A673 (cell line): ENCODE measurements around the gene CFAP97D2. TPM values are rescaled to one million over a fixed set of nuclear protein-coding genes. Genes with fewer than 3 reads are reported as not detected.

Source experiments
- BruUV-seq: library from RNA; stranded (reverse); fragments of 400-500 nt; replicated peaks from 2 replicates; lab custom pipeline; 2021; lab: Mats Ljungman, UMichigan
- CTCF ChIA-PET: fragments of 300-600 bp; sonication (Branson Sonifier 250); formaldehyde crosslinking; loops from one replicate; lab custom pipeline; 2022; ENCODE audit warnings: antibody characterized with exemption; lab: Charles Lee
- POLR2A ChIA-PET: fragments of 300-600 bp; sonication (Branson Sonifier 250); formaldehyde crosslinking; loops from one replicate; lab custom pipeline; 2022; ENCODE audit warnings: antibody characterized with exemption; ENCODE audit not compliant: low non-redundant PET; lab: Charles Lee
- DNase-seq: peaks from one replicate; pipeline ENCODE4 v3.0.0-alpha.2; 2015; ENCODE audit warnings: low spot score
- H3K27ac ChIP-seq: fragments of 200-600 bp; sonication (generic); 2 replicates; pipeline ENCODE4 v1.5.1; 2016; ENCODE audit warnings: mixed run types, low read depth, mild to moderate bottlenecking, mixed read lengths, antibody characterized with exemption, low read length; ENCODE audit not compliant: poor library complexity, severe bottlenecking
- H3K27me3 ChIP-seq: fragments of 200-600 bp; sonication (generic); replicated peaks from 2 replicates; pipeline ENCODE4 v1.6.1; 2017; ENCODE audit warnings: mixed run types, low read depth, mild to moderate bottlenecking, mixed read lengths, antibody characterized with exemption, low read length; ENCODE audit not compliant: insufficient read depth, poor library complexity
- H3K36me3 ChIP-seq: fragments of 200-600 bp; sonication (generic); 2 replicates; pipeline ENCODE4 v1.6.1; 2016; ENCODE audit warnings: mixed run types, mild to moderate bottlenecking, mixed read lengths, antibody characterized with exemption, low read length; ENCODE audit not compliant: insufficient read depth, poor library complexity, severe bottlenecking
- H3K4me1 ChIP-seq: fragments of 200-600 bp; sonication (generic); 2 replicates; pipeline ENCODE4 v1.6.1; 2017; ENCODE audit warnings: mixed run types, mild to moderate bottlenecking, mixed read lengths, antibody characterized with exemption, low read length; ENCODE audit not compliant: insufficient read depth, poor library complexity, severe bottlenecking
- H3K4me3 ChIP-seq: fragments of 200-600 bp; sonication (generic); 2 replicates; pipeline ENCODE4 v1.5.1; 2016; ENCODE audit warnings: low read depth, mixed run types, mild to moderate bottlenecking, mixed read lengths, low read length; ENCODE audit not compliant: poor library complexity, severe bottlenecking
- H3K9me3 ChIP-seq: fragments of 200-600 bp; sonication (generic); 2 replicates; pipeline ENCODE4 v1.6.1; 2016; ENCODE audit warnings: mixed run types, low read depth, mild to moderate bottlenecking, mixed read lengths, antibody characterized with exemption, low read length; ENCODE audit not compliant: poor library complexity, severe bottlenecking
- EZH2 ChIP-seq: fragments of 200-600 bp; sonication (generic); IDR thresholded peaks from 2 replicates; pipeline ENCODE4 v1.6.1; 2017; ENCODE audit warnings: borderline replicate concordance, low read depth, mild to moderate bottlenecking, mixed read lengths, antibody characterized with exemption, low read length; ENCODE audit not compliant: poor library complexity, severe bottlenecking
- intact Hi-C: fragments of 100-400 bp; cut with micrococcal nuclease; formaldehyde crosslinking; loops from one replicate; pipeline ENCODE4 v1.10.0; 2022; ENCODE audit not compliant: unreplicated experiment
- total RNA-seq: library from RNA; stranded (reverse); gene quantifications from 2 replicates; pipeline ENCODE4 v1.2.3, GENCODE V29; 2021
- TF ChIP-seq, protein P1 (sequence below): fragments of 300-800, 200-600 bp; sonication (generic); conservative IDR thresholded peaks from 2 replicates; pipeline ENCODE4 v1.5.1; 2017; ENCODE audit warnings: low read depth, mild to moderate bottlenecking, antibody characterized with exemption, low read length, moderate library complexity, mixed read lengths

Gene CFAP97D2
- total RNA-seq, 1 experiment from 2014 or later: not detected

DNA sequence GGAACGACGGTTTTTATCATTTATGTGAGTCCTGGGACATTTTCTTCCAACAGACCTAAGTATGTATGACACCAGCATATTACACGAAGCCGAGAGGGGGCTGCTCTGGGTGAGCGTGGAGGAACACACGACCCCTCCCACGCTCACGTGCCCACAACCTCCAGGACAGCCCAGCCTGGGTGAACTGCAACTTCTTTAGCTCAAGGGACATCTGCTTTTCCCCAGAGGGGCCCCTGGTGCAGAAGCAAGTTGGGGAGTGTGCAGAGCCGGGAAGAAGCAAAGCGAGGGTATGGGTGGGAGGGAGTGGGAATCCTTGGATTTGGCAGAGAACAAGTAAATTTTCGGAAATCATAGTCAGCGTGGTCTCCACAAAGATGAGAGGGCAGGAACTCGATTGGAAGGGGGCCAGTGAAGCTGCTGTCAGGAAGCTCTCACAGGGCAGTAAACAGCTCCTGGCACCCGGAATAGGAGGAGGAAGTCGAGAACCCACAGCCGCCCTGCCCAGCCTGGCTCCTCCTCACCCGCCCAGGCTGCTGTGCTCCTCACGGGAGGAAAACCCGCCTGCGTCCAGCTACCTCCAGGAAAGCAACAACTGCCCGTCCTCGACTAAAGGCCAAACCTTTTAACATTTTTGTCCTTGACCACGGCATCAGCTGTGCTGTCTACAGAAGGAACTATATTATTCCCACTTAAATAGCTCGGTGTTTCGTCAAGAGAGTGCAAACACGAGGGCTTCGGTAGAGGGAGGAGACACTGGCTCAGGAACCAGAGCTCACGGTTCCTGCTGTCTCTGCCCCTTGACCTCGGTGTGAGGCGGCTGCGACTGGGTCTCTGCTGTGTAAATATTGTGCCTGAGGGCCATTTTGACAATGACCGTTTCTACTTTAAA is 17.2 kb upstream of the CFAP97D2 start:
- ChIA-PET POLR2A (no interaction called here), CTCF (no interaction called here)
- peaks cover 6% of the 10 kb centered on the region for H3K4me1 ChIP-seq
- TF ChIP-seq EZH2: no peak
- TF ChIP-seq, protein P1, sequence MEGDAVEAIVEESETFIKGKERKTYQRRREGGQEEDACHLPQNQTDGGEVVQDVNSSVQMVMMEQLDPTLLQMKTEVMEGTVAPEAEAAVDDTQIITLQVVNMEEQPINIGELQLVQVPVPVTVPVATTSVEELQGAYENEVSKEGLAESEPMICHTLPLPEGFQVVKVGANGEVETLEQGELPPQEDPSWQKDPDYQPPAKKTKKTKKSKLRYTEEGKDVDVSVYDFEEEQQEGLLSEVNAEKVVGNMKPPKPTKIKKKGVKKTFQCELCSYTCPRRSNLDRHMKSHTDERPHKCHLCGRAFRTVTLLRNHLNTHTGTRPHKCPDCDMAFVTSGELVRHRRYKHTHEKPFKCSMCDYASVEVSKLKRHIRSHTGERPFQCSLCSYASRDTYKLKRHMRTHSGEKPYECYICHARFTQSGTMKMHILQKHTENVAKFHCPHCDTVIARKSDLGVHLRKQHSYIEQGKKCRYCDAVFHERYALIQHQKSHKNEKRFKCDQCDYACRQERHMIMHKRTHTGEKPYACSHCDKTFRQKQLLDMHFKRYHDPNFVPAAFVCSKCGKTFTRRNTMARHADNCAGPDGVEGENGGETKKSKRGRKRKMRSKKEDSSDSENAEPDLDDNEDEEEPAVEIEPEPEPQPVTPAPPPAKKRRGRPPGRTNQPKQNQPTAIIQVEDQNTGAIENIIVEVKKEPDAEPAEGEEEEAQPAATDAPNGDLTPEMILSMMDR: no peak
- BruUV-seq: no TSS peak
- no peak overlapping the region for H3K4me3 ChIP-seq
- intact Hi-C loops: no loop called here
- H3K27me3 ChIP-seq: no peaks in the 10 kb centered on the region
- H3K36me3 ChIP-seq: no peaks in the 10 kb centered on the region
- DNase-seq: peak; percentile 60
- no peak overlapping the region for H3K27ac ChIP-seq
- no peaks in the 10 kb centered on the region for H3K9me3 ChIP-seq

DNA sequence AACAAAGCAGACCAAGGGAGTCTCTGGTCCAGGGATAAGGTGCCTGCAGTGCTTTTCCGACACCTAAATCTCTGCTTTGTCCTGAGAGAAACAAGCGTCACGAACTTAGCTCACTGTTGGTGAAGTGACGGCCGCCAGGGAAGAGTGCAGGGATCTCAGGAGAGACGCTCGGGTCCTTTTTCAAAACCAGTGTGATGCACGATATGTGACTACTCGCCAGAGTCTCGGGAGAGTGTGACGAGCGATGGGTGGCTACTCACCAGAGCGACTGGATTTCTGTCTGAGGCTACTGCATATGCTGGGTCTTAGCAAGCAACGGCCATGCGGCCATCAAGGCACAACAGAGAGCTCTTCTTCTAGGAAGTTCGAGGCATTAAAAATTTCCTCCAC is 16.5 kb upstream of the CFAP97D2 start:
- DNase-seq: no peak
- Histone ChIP-seq H3K4me3 (no peak overlapping the region), H3K27me3 (no peaks in the 10 kb centered on the region), H3K4me1 (peaks cover 6% of the 10 kb centered on the region), H3K9me3 (no peaks in the 10 kb centered on the region), H3K36me3 (no peaks in the 10 kb centered on the region), H3K27ac (no peak overlapping the region)
- CTCF ChIA-PET: no interaction called here
- intact Hi-C loops: no loop called here
- BruUV-seq: no TSS peak
- POLR2A ChIA-PET: no interaction called here
- TF ChIP-seq, protein P1: no peak
- no peak for TF ChIP-seq EZH2

DNA sequence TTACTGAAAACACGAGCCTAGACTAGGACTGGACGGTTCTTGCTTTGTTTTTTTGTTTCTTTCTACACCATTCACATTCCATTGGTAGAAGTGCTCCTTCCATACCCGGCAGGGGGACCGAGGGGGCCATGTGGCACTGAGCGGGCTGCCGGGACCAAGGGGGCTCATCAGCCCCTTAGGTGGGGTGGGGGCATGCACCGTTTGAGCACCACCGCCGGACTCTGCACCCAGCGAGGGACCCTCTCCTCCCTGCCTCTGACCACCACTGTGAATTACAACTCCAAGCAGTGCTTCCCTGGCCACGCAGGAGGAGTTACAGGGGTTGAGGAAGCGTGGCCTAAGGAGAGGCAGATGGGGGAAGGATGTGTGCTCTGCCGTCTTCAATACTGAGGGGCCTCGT is 15.0 kb upstream of the CFAP97D2 start:
- ChIA-PET POLR2A (no interaction called here), CTCF (no interaction called here)
- intact Hi-C loops: no loop called here
- no peaks in the 10 kb centered on the region for H3K27me3 ChIP-seq
- H3K4me3 ChIP-seq: no peak overlapping the region
- H3K36me3 ChIP-seq: no peaks in the 10 kb centered on the region
- no peak for TF ChIP-seq EZH2
- TF ChIP-seq, protein P1: no peak
- BruUV-seq: no TSS peak
- no peaks in the 10 kb centered on the region for H3K9me3 ChIP-seq
- H3K4me1 ChIP-seq: peaks cover 6% of the 10 kb centered on the region
- H3K27ac ChIP-seq: no peak overlapping the region
- DNase-seq: no peak
